ENCODE measurements around the gene KREMEN1.

- TF ChIP-seq CTCF (IDR thresholded peaks at IDR 0.05; ENCODE audit: borderline replicate concordance, extremely low read depth, low read length, poor library complexity, severe bottlenecking) (no peak), EZH2 (IDR thresholded peaks at IDR 0.05; ENCODE audit: borderline replicate concordance, low read depth, low read length, severe bottlenecking) (no peak)
Measured at GRCh38 chr22:29032014-29032475, 40.8 kb upstream of the KREMEN1 start.

All from DND-41 (cell line).